HG03039 (cell line): ENCODE data around the gene PDE9A.

ENCODE experiments used
- ATAC-seq: cut with Tn5 transposase; IDR thresholded peaks from one replicate; pipeline ENCODE4 v1.9.1; 2021; ENCODE audit warnings: mild to moderate bottlenecking, moderate library complexity; ENCODE audit not compliant: unreplicated experiment

PDE9A gene

DNA sequence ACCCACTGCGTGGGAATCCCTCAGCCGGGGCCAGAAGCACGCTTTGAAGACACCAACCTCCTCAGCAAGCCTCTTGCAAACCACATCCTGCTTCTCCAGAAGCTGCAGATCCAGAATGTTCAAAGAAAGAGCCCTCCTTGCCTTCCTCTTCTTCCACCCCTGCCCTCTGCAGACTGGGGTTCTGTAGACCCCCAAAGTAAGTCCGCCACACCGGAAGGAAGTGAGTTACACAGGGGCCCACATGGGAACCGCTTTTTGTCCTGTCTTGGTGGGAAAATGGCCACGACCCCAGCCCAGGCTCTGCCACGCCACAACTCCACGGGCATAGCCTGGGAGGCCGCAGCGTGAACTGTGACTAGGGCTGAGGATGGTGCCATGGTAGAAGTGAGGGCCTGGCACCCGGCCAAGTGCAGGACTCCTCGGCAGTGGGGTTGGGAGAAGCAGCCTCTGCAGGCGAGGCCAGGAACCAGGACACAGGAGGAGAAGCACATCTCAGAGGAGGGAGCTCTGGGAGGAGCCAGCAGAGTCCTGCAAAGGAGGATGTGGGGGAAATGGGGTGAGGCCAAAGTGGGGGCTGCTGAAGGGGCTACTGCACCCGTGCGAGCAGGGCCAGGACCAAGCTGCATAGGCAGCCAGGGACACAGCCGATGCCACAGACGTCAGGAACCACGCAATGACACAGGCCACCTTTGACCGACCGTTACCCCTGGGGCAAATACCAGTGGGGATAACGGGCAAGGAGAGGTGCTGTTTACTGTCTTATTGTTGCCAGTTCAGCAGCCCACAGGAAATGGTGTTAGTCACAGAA lies 30.9 kb downstream of the PDE9A start:
- ATAC-seq: no peak

DNA sequence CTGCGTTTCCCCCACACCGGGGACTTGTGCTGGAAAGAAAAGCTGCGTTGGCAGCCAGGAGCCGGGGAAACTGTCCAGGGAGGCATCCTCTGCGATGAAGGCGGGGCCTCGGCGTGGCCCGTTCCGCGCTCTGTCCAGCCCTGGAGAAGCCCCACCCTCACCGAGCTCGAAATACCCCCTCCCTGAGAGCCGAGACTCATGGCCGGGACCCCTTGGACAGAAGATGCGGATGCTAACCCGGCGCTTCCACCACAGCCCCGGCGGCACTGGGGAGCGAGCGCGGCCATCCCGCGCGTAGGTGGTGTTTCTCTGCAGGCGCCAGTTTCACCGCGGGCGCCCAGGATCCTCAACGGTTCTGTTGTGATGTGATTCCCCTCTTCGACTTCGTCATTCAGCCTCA lies 31.6 kb downstream of the PDE9A start:
- no peak for ATAC-seq

DNA sequence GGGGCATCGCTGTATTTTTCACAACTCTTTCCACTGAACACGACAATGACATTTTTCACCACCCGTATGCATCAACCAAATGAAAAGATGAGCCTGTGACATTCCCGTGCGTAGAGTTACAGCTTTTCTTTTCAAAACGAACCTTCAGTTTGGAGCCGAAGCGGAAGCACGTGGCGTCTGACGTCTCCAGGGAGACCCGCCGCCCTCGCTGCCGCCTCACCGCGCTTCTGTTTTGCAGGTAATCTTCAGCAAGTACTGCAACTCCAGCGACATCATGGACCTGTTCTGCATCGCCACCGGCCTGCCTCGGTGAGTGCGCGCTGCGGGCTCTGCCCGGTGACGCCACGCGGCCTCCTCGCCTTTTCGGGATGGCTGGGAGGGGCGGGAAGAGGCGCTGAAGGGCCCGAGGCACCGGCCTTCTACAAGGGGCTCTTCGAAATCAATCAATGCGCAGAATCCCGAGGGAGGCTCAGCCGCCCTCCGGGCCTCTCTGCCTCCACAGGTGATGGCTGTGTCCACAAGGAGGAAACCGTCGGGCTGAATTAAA lies 32.6 kb downstream of the PDE9A start:
- no peak for ATAC-seq

DNA sequence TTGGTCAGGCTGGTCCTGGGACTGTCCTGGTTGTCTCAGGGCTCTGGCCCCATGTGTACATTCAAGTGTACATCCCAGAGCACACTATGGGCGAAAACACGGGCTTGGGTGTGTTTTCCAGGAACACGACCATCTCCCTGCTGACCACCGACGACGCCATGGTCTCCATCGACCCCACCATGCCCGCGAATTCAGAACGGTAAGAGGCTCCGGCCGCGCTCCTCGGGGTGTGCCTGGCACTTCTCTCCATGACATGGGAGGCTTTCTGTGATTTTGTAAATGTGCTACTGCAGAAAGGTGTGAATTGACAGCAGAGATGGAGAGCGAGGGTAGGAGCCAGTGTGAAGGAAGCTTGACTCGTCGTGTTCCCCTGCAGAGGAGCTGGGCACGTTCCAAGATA lies 34.4 kb downstream of the PDE9A start:
- ATAC-seq: no peak

DNA sequence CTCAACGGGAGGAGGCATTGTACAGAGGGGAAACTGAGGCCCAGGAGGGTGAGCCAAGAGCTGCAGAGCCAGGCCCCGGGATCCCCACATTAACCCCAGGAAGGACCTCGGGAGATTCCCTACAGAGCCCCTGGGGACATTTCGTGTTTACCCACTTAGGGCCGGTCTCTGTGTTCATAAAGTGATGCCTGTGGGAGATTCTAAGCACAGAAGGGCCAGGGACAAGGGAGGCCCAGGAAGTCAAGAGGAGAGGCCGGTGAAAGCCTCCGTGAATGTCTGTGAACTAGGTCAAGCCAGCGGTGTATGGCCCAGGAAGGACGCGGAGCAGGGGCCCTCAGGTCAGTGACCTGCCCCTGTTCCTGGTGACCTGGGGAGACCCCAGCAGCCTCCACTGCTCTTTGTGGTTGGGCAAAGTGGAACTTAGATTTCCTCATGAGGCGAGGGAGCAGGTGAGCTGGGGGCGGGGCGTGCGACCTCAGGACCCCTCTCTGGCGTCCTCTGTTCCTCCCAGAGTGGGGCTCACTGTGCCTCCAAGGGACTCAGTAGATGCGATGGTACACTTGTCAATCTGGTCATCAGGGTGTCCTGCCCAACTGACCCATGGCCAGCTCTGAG lies 34.9 kb downstream of the PDE9A start:
- ATAC-seq: no peak

DNA sequence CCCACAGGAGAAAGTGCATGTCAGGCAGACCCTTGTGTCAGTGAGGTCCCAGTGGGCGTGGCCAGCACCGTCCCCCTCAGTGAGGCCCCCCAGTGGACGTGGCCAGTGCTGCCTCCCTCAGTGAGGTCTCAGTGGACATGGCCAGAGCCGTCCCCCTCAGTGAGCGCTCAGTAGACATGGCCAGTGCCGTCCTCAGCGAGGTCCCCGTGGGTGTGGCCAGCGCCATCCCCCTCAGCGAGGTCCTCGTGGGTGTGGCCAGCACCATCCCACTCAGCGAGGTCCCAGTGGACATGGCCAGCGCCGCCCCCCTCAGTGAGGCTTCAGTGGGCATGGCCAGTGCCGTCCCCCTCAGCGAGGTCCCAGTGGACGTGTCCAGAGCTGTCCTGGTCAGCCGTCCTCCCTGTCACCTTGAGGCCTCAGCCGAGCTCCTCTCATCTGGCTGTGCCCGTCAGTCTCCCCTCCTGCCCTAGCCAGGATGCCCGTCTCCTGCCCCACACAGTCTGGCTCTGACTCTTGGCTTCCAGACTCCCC lies 35.5 kb downstream of the PDE9A start:
- no peak for ATAC-seq

DNA sequence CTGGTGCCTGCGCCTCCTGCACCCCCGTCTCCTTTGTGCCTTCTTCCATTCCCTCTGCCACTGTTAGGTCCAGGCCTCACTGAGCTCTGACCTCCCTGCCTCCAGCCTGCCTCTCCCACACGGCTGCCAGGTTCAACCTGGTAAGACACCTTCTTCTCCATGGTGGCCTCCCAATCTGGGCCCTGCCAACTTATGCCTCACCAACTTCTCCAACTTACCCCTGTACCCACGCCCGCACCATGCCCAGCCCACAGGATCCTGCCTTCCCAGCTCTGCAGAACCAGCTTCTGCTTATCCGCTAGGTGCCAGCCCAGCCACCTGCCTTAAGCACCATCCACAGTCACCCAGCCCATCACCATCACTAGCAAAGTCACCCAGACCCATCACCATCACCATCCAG lies 37.2 kb downstream of the PDE9A start:
- ATAC-seq: no peak

DNA sequence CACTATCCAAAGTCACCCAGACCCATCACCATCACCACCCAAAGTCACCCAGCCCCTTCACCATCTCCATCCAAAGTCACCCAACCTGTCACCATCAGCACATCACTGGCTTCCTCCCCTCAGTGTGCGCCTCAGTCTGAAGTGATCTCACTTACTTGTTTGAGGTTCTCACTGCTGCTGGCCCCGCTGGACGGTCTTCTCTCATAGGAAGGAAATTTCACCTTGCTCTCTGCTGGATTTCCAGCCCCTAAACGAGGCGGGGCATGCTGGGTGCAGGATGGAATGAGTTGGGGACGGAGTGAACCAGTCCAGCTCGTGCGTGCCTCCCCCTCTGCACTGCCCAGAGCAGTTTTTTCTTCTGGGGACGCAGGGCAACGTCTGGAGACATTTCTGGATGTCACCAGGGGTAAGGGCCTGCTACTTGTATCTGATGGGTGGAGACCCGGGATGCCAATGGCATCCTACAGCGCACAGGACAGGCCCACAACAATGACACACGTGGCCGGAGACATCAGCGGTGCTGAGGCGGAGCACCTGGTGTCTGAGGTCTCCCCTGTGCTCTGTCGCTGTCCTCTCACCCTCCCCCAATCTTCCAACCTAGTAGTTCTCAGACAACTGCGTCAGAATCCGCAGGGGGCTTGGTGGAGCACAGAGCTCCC lies 38.6 kb downstream of the PDE9A start:
- ATAC-seq: no peak

DNA sequence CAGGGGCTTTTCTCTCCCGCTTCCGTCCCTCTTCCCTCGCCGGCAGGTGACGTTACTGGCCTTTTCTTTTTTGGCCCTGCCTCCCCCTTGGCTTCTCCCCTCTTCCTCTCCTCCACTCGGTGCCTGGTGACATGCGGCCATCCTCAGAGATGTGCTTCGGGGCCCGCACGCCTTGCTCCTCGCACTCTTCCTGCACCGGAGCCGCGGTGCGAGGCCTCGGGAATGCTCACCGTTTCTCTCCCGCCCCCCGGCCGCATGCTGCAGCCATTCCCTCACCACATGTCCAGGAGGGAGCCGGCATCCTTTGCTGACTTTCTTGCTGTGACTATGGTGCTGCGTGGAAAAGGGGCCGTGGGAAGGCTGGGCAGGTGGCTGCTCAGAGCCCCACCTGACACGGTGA lies 39.3 kb downstream of the PDE9A start:
- ATAC-seq: no peak

DNA sequence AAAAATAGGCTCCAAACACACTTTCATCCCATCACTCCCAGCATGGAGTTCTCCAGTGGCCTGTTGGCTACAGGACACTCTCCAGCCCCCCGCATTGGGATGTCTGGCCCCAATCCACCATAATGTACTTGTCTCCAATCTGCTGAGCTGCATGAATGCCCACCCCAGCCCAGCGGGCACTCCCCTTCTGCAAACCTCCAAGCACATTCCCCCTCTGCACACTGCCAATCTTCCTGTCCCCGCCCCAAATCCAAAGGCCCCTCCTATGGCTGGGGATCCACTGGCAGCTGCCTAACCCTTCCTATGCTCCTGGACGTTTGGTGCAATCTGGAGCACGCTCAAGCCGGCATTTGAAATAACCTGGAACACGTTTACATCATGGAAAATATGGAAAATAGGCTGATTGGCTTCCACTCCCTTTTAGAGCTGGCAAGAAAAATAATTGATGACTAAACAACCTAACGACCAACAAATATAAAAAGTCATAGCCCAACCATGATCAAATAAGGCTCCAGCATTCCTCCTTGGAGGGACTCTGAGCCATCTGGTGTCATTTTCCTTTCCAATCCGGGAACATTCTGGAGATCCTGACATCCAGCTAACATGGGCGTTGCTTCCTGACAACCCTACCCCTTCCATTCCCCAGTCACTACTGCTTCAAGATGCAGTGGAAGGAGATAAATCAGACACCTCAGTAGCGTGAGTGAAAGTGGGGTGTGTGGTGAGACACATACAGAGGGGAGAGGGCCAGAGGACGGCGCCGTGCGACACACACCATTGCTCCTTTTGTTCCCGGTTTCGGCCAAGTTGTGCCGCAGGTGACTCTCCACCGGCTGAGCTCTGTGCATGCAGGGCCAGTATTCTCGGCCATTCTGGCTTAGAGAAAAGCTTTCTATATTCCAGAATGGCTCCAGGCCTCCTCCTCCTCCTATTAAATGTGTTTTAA lies 41.6 kb downstream of the PDE9A start:
- no peak for ATAC-seq

DNA sequence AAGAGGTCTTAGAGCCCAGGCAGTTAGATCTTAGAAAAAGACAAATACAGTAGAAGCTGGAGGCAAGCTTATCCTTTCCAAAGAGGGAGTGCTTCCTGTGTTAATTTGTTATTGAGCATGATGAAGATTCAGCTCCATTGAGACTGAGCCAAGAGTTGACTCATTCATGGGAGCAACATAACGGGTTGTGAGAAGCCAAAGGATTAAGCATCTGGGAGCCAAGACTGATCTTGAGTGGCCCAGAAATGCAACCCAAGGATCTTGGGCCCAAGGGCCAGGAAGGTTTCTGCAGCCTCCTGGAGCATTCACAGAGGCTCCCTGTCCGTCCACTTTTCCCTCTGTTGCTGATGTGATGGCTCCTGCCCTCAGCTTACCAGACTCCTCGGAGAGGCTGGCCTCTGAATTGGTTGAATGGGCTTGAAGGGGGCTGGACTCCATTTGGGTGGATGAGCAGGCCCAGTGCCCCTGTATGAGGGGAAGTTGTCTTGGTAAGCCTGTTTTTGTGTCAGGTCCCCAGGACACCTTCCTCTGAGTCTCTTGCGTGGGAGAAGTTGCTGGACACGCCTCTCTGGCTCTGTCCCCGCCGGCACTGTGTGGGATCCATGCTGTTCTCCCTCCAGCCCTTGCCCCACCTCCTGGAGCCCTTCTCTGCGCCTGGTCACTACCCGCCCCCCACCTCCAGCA lies 42.4 kb downstream of the PDE9A start:
- ATAC-seq: no peak

DNA sequence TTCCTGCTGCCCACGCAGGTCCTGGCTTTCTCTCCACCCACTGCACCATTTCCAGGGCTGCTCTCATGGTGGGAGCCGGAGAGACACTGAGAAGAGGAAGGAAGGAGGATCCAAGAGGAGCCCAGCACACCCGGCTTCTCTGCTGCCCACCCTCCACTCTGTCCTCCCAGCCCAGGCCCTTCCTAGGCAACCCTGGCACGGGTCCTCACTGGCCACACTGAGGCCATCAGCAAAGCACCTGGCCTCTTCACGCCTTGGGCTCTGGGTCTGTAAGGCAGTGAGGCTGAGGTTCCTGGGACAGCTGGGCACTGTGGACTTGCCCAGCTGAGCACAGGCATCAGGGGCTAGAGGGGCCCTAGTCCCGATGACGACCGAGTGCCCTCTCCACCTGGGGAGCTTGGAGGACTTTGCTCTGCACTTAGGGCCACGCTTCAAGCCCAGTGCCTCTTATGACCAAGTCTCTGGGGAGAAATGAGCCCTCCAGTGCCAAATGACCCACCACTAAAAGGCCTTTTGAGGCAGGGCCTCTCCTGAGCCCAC lies 43.1 kb downstream of the PDE9A start:
- ATAC-seq: no peak

DNA sequence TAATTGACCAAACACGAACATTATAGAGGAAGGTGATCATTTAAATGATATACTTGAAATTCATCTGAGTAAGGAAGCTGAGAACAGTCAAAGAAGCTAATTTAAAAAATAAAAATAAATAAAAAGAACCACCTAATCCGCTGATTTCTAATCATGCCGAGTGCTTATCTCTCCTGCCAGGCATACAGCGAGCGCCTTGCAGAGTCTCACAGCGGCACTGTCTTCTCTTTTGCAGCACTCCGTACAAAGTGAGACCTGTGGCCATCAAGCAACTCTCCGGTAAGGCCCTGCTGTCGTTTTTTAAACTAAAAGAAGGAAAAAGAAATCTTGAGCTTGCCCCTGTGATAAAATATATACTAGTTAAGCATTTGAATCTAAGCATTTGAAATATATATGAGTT lies 45.3 kb downstream of the PDE9A start:
- no peak for ATAC-seq

DNA sequence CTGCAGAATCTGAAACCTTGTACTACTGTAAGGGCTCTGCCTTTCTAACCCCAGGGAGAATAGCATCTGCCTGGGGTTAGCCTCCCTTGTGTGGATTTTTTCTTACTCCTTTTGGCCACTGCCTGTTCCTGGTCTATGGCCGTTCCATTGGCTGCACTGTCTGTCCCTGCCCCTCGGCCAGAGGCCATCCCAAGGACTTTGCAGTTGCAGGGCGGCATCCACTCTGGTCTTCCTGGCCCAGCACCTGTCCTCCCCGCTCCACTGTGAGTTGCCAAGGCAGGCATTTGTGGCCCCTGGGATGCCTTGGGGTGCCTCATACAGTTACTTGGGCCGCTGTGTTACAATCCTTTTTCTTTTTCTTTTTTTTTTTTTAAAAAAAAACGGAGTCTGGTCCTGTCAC lies 45.8 kb downstream of the PDE9A start:
- no peak for ATAC-seq

DNA sequence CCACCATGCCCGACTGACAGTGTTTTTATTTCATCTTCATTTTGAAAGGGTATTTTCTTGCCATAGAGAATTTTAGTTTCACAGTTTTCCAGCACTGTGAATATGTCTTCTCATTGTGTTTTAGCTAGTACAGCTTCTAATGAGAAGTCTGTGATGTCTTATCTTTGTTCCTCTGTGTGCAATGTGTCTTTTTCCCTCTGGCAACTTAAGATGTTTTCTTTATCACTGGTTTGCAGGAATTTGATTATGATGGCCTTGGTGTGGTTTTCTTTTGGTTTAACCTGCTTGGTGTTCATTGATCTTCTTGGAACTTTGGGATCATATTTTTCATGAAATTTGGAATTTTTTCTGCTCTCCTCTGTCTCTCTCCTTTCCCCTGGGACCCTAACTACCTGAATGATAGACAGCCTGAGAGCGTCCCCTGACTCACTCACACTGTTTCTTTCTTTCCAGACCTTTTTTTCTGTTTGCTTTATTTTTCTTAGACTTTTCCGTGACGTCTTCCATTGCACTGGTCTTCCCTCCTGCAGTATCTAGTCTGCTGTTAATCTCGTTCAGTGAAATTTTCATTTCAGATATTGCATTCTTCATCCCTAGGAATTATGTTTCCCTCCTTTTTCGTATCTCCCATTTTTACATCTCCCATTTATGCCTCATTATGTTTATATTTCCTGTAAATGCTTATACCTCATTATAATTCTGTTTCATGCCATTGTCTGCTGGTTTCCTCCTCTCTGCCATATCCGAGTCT lies 48.5 kb downstream of the PDE9A start:
- ATAC-seq: no peak

DNA sequence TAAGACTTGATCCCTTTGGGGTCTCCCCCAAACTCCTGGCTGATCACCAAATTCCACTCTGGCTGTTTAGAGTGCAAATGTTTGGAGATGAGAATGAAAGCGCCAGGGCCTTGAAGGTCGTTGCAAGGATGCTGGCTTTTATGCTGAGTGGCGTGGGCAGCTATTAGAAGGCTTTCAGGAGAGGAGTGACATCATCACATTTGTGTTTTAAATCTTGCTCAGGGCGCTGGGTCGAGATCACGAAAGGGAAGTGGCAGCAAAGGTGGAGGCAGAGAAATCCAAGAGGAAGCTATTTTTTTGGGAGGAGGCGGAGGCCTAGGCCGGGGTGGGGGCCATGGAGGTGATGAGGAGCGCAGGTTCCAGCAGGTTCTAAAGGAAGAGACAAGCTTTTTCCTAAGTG lies 49.3 kb downstream of the PDE9A start:
- no peak for ATAC-seq

DNA sequence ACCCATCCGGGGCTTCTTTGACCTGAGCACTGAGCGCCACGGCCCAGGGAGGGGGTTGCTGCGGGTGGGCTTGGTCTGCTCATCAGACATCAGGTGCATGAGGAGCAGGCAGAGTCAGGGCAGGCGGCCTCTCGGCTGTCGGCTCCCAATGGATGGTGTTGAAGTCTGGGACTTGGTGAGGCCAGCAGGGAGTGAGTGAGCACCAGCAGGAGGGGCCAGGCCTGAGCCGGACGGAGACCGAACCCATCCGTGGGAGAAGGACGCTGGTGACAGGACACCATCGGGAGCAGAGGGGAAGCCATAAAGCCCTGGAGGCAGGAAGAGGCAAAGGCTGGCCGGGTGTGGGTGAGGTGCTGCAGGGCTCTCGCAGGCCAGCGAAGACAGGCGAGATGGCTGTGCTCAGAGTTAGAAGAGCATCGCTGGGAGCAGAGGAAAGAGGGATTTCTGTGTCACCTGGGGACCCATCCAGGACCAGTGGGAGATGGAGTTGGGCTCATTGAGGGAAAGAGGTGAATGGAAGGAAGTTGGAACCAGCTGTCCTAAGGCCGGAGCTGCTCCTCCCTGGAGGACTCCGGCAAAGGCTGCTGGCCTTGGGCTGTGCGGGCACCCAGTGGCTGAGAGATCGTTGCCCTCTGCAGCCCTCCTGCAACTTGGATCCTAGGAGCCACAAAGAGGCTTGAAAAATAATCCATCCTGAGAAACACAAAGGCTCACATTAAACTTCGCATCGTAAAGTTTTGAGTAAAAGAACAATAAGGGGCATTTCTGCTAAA lies 49.9 kb downstream of the PDE9A start:
- ATAC-seq: no peak

DNA sequence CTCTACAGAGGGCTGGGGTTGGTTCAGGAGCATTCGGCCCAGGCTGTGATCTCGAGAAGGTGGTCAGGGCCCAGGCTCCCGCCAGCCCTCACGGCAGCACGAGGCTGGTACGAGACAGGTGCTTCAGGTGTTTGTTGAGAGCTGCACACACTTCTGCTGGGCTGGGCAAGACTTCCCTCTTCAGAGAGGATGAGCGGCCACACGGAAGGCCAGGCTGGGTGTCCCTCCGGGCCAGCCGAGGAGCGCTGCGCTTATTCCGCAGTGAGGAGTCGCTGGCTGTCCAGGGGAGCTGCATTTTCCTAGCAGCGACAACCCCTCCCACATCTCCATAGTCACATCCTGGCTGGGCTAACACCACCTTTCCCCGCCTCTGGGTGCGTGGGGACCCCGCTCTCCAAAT lies 50.5 kb downstream of the PDE9A start:
- ATAC-seq: no peak
